HepG2 (cell line): ENCODE measurements around the gene ALCAM. TPM values are rescaled to one million over a fixed set of nuclear protein-coding genes. Genes with fewer than 3 reads are reported as not detected.
A peak's percentile ranks its signal among the peaks of the same experiment; 100 is the strongest.

Experiments
- ATF5 ChIP-seq: sonication (generic); formaldehyde crosslinking; IDR thresholded peaks from 2 replicates; pipeline ENCODE4 v1.4.0; 2020; ENCODE audit warnings: mild to moderate bottlenecking, low read depth, missing genetic modification reagents
- ETV6 ChIP-seq: sonication (generic); formaldehyde crosslinking; conservative IDR thresholded peaks from 2 replicates; pipeline ENCODE4 v1.4.0; 2020; ENCODE audit warnings: missing genetic modification reagents
- FOSL2 ChIP-seq: sonication (generic); formaldehyde crosslinking; IDR thresholded peaks from 2 replicates; pipeline ENCODE4 v1.4.0; 2020; ENCODE audit warnings: missing genetic modification reagents
- GATAD1 ChIP-seq: IDR thresholded peaks from 2 replicates; pipeline ENCODE4 v1.6.1; 2016; ENCODE audit warnings: missing genetic modification reagents, missing compliant biosample characterization
- HDAC2 ChIP-seq: sonication (generic); formaldehyde crosslinking; IDR thresholded peaks from 2 replicates; pipeline ENCODE4 v1.4.0; 2020; ENCODE audit warnings: missing genetic modification reagents
- IRF1 ChIP-seq: sonication (generic); formaldehyde crosslinking; IDR thresholded peaks from 2 replicates; pipeline ENCODE4 v1.4.0; 2020; ENCODE audit warnings: low read depth, mild to moderate bottlenecking, missing genetic modification reagents
- MYC ChIP-seq: sonication (generic); formaldehyde crosslinking; IDR thresholded peaks from 2 replicates; pipeline ENCODE4 v1.9.0; 2021; ENCODE audit warnings: missing genetic modification reagents, borderline replicate concordance
- NFE2L1 ChIP-seq: sonication (generic); formaldehyde crosslinking; IDR thresholded peaks from 2 replicates; pipeline ENCODE4 v1.4.0; 2020; ENCODE audit warnings: missing genetic modification reagents, mild to moderate bottlenecking, borderline replicate concordance
- PCBP1 ChIP-seq: fragments of 200-400 bp; formaldehyde crosslinking; IDR thresholded peaks from 2 replicates; pipeline ENCODE4 v1.6.1; 2017; ENCODE audit warnings: mild to moderate bottlenecking, low read depth, low read length, borderline replicate concordance
- PHF20 ChIP-seq: sonication (generic); formaldehyde crosslinking; IDR thresholded peaks from 2 replicates; pipeline ENCODE4 v1.5.0; 2020; ENCODE audit warnings: mild to moderate bottlenecking, missing genetic modification reagents
- REL ChIP-seq: sonication (generic); formaldehyde crosslinking; conservative IDR thresholded peaks from 2 replicates; pipeline ENCODE4 v1.8.0; 2022; ENCODE audit warnings: mild to moderate bottlenecking, missing genetic modification reagents, moderate library complexity
- SKIL ChIP-seq: sonication (generic); formaldehyde crosslinking; IDR thresholded peaks from 2 replicates; pipeline ENCODE4 v1.8.0; 2022; ENCODE audit warnings: missing genetic modification reagents, mild to moderate bottlenecking, moderate library complexity, borderline replicate concordance
- SOX13 ChIP-seq, 3 experiments: fragments of 450-650 bp in 1 of 3; sonication (generic) in 1 of 3; formaldehyde crosslinking in 1 of 3; IDR thresholded peaks in 2 of 3; conservative IDR thresholded peaks in 1 of 3; 2 replicates each; pipeline versions ENCODE4 v1.5.0 to v1.6.1; 2016 to 2020; ENCODE audit warnings: antibody characterized with exemption in 1 of 3, mild to moderate bottlenecking in 1 of 3, missing compliant biosample characterization in 1 of 3, missing genetic modification reagents in 1 of 3, moderate library complexity in 1 of 3
- TBL1XR1 ChIP-seq: fragments of 150-350 bp; IDR thresholded peaks from 2 replicates; pipeline ENCODE4 v1.6.1; 2014; ENCODE audit warnings: borderline replicate concordance, low read length; ENCODE audit not compliant: partially characterized antibody
- TCF7 ChIP-seq: sonication (generic); IDR thresholded peaks from 2 replicates; pipeline ENCODE4 v1.6.1; 2016; ENCODE audit warnings: antibody characterized with exemption, low read depth
- YY1 ChIP-seq: IDR thresholded peaks from 2 replicates; pipeline ENCODE4 v1.6.1; 2011; ENCODE audit warnings: low read length, low read depth, moderate library complexity, mild to moderate bottlenecking; ENCODE audit not compliant: insufficient read depth, insufficient replicate concordance
- ZNF207 ChIP-seq: fragments of 450-650 bp; IDR thresholded peaks from 2 replicates; pipeline ENCODE4 v1.6.1; 2016; ENCODE audit warnings: antibody characterized with exemption, borderline replicate concordance
- ZNF431 ChIP-seq: sonication (generic); formaldehyde crosslinking; IDR thresholded peaks from 2 replicates; pipeline ENCODE4 v1.9.0; 2022; ENCODE audit warnings: missing genetic modification reagents, low read depth, mild to moderate bottlenecking, borderline replicate concordance
- ZNF503 ChIP-seq: sonication (generic); formaldehyde crosslinking; IDR thresholded peaks from 2 replicates; pipeline ENCODE4 v1.4.0; 2020; ENCODE audit warnings: missing genetic modification reagents
- ZNF724P ChIP-seq: sonication (generic); formaldehyde crosslinking; IDR thresholded peaks from 2 replicates; pipeline ENCODE4 v1.8.0; 2022; ENCODE audit warnings: missing genetic modification reagents, borderline replicate concordance
- polyA plus RNA-seq, 8 experiments: library from polyadenylated mRNA; depleted of rRNA in 3 of 8; stranded (reverse) in 7 of 8; unstranded in 1 of 8; fragments of >200 nt; fragmentation: Illumina TruSeq in 4 of 8; extraction: Trizol in 4 of 8; gene quantifications; 2 replicates each; pipeline versions ENCODE4 v1.2.1 to v1.2.3, GENCODE V29; 2011 to 2016; ENCODE audit warnings: low read depth in 4 of 8, missing spikeins in 1 of 8, mixed read lengths in 1 of 8; ENCODE audit not compliant: insufficient read depth in 1 of 8
- total RNA-seq, 5 experiments: library from RNA; depleted of rRNA; stranded (reverse); fragments of >200 nt; fragmentation: Illumina TruSeq; extraction: Trizol; gene quantifications; 2 replicates each; pipeline ENCODE4 v1.2.3, GENCODE V29; 2016; ENCODE audit warnings: low read depth in 1 of 5
- TF ChIP-seq, protein P1 (sequence below): sonication (generic); formaldehyde crosslinking; IDR thresholded peaks from 2 replicates; pipeline ENCODE4 v1.5.1; 2020; ENCODE audit warnings: mild to moderate bottlenecking, missing genetic modification reagents, moderate library complexity

Gene ALCAM
- total and polyA plus RNA-seq, 2 of the 13 experiments (the other 11 are each of a cell fraction or from before 2014, with no cell fraction given), result 26.0 to 33.1 TPM

- TF ChIP-seq ZNF724P (CRISPR knock-in tag) (peak; percentile 79; the same call in 1 of the 2 replicates), NFE2L1 (CRISPR knock-in tag) (peak; percentile 73; the same call in 1 of the 2 replicates), ETV6 (no peak), REL (CRISPR knock-in tag) (no peak), SKIL (no peak), ZNF207 (no peak), ZNF503 (CRISPR knock-in tag) (no peak), SOX13 (IDR thresholded peaks at IDR 0.05) (no peak), SOX13 (CRISPR knock-in tag; conservative IDR thresholded peaks at IDR 0.05 in 1 of 2, IDR thresholded peaks at IDR 0.05 in 1 of 2) (no peak; a peak in 1 of 4 replicates), ZNF431 (CRISPR knock-in tag) (0 out of 2 replicates have a peak, but pooled peaks have one; percentile 36), HDAC2 (CRISPR knock-in tag) (no peak), FOSL2 (CRISPR knock-in tag) (no peak; the same call in 1 of the 2 replicates), ATF5 (CRISPR knock-in tag) (no peak), IRF1 (CRISPR knock-in tag) (no peak), PCBP1 (no peak), YY1 (no peak), GATAD1 (CRISPR knock-in tag) (no peak), TCF7 (no peak), MYC (CRISPR knock-in tag) (peak; percentile 76), TBL1XR1 (no peak), PHF20 (CRISPR knock-in tag) (no peak)
- TF ChIP-seq, protein P1, sequence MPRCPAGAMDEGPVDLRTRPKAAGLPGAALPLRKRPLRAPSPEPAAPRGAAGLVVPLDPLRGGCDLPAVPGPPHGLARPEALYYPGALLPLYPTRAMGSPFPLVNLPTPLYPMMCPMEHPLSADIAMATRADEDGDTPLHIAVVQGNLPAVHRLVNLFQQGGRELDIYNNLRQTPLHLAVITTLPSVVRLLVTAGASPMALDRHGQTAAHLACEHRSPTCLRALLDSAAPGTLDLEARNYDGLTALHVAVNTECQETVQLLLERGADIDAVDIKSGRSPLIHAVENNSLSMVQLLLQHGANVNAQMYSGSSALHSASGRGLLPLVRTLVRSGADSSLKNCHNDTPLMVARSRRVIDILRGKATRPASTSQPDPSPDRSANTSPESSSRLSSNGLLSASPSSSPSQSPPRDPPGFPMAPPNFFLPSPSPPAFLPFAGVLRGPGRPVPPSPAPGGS (CRISPR knock-in tag), result no peak
Measured at GRCh38 chr3:105367406-105368213, 901 bp downstream of the ALCAM start (continued).
